A673 (cell line): Measurements from ENCODE around the gene BPTF. TPM values are rescaled to one million over a fixed set of nuclear protein-coding genes. Genes with fewer than 3 reads are reported as not detected.
"Not testable (repeated sequence)": the region's sequence is repeated elsewhere in the genome, so short reads cannot be mapped to it uniquely, and the experiment has no call there.

ENCODE experiments used
- BruUV-seq: library from RNA; stranded (reverse); fragments of 400-500 nt; replicated peaks from 2 replicates; lab custom pipeline; 2021; lab: Mats Ljungman, UMichigan
- CTCF ChIA-PET: fragments of 300-600 bp; sonication (Branson Sonifier 250); formaldehyde crosslinking; loops from one replicate; lab custom pipeline; 2022; ENCODE audit warnings: antibody characterized with exemption; lab: Charles Lee
- POLR2A ChIA-PET: fragments of 300-600 bp; sonication (Branson Sonifier 250); formaldehyde crosslinking; loops from one replicate; lab custom pipeline; 2022; ENCODE audit warnings: antibody characterized with exemption; ENCODE audit not compliant: low non-redundant PET; lab: Charles Lee
- DNase-seq: peaks from one replicate; pipeline ENCODE4 v3.0.0-alpha.2; 2015; ENCODE audit warnings: low spot score
- H3K27ac ChIP-seq: fragments of 200-600 bp; sonication (generic); 2 replicates; pipeline ENCODE4 v1.5.1; 2016; ENCODE audit warnings: mixed run types, low read depth, mild to moderate bottlenecking, mixed read lengths, antibody characterized with exemption, low read length; ENCODE audit not compliant: poor library complexity, severe bottlenecking
- H3K27me3 ChIP-seq: fragments of 200-600 bp; sonication (generic); replicated peaks from 2 replicates; pipeline ENCODE4 v1.6.1; 2017; ENCODE audit warnings: mixed run types, low read depth, mild to moderate bottlenecking, mixed read lengths, antibody characterized with exemption, low read length; ENCODE audit not compliant: insufficient read depth, poor library complexity
- H3K36me3 ChIP-seq: fragments of 200-600 bp; sonication (generic); 2 replicates; pipeline ENCODE4 v1.6.1; 2016; ENCODE audit warnings: mixed run types, mild to moderate bottlenecking, mixed read lengths, antibody characterized with exemption, low read length; ENCODE audit not compliant: insufficient read depth, poor library complexity, severe bottlenecking
- H3K4me1 ChIP-seq: fragments of 200-600 bp; sonication (generic); 2 replicates; pipeline ENCODE4 v1.6.1; 2017; ENCODE audit warnings: mixed run types, mild to moderate bottlenecking, mixed read lengths, antibody characterized with exemption, low read length; ENCODE audit not compliant: insufficient read depth, poor library complexity, severe bottlenecking
- H3K4me3 ChIP-seq: fragments of 200-600 bp; sonication (generic); 2 replicates; pipeline ENCODE4 v1.5.1; 2016; ENCODE audit warnings: low read depth, mixed run types, mild to moderate bottlenecking, mixed read lengths, low read length; ENCODE audit not compliant: poor library complexity, severe bottlenecking
- H3K9me3 ChIP-seq: fragments of 200-600 bp; sonication (generic); 2 replicates; pipeline ENCODE4 v1.6.1; 2016; ENCODE audit warnings: mixed run types, low read depth, mild to moderate bottlenecking, mixed read lengths, antibody characterized with exemption, low read length; ENCODE audit not compliant: poor library complexity, severe bottlenecking
- EZH2 ChIP-seq: fragments of 200-600 bp; sonication (generic); IDR thresholded peaks from 2 replicates; pipeline ENCODE4 v1.6.1; 2017; ENCODE audit warnings: borderline replicate concordance, low read depth, mild to moderate bottlenecking, mixed read lengths, antibody characterized with exemption, low read length; ENCODE audit not compliant: poor library complexity, severe bottlenecking
- intact Hi-C: fragments of 100-400 bp; cut with micrococcal nuclease; formaldehyde crosslinking; loops from one replicate; pipeline ENCODE4 v1.10.0; 2022; ENCODE audit not compliant: unreplicated experiment
- total RNA-seq: library from RNA; stranded (reverse); gene quantifications from 2 replicates; pipeline ENCODE4 v1.2.3, GENCODE V29; 2021
- TF ChIP-seq, protein P1 (sequence below): fragments of 300-800, 200-600 bp; sonication (generic); conservative IDR thresholded peaks from 2 replicates; pipeline ENCODE4 v1.5.1; 2017; ENCODE audit warnings: low read depth, mild to moderate bottlenecking, antibody characterized with exemption, low read length, moderate library complexity, mixed read lengths

The BPTF gene
- total RNA-seq, 1 experiment from 2014 or later: 108 TPM

- TF ChIP-seq EZH2: no peak
- TF ChIP-seq, protein P1, sequence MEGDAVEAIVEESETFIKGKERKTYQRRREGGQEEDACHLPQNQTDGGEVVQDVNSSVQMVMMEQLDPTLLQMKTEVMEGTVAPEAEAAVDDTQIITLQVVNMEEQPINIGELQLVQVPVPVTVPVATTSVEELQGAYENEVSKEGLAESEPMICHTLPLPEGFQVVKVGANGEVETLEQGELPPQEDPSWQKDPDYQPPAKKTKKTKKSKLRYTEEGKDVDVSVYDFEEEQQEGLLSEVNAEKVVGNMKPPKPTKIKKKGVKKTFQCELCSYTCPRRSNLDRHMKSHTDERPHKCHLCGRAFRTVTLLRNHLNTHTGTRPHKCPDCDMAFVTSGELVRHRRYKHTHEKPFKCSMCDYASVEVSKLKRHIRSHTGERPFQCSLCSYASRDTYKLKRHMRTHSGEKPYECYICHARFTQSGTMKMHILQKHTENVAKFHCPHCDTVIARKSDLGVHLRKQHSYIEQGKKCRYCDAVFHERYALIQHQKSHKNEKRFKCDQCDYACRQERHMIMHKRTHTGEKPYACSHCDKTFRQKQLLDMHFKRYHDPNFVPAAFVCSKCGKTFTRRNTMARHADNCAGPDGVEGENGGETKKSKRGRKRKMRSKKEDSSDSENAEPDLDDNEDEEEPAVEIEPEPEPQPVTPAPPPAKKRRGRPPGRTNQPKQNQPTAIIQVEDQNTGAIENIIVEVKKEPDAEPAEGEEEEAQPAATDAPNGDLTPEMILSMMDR: no peak
- no TSS peak for BruUV-seq
- intact Hi-C loops: no loop called here
- Histone ChIP-seq H3K4me1 (peaks cover 8% of the 10 kb centered on the region), H3K27me3 (no peaks in the 10 kb centered on the region), H3K4me3 (no peak overlapping the region), H3K9me3 (no peaks in the 10 kb centered on the region), H3K36me3 (peaks cover 10% of the 10 kb centered on the region), H3K27ac (no peak overlapping the region)
- POLR2A ChIA-PET: no interaction called here
- DNase-seq: peak; percentile 33
- CTCF ChIA-PET: interaction anchor here (1.2 kb wide), 1 partner anchor 16 kb away, joined by 4 read pairs; no protein-coding TSS in a partner anchor
These were observed 149.3 kb downstream of the BPTF start for GRCh38 chr17:67974598-67975066.

DNA sequence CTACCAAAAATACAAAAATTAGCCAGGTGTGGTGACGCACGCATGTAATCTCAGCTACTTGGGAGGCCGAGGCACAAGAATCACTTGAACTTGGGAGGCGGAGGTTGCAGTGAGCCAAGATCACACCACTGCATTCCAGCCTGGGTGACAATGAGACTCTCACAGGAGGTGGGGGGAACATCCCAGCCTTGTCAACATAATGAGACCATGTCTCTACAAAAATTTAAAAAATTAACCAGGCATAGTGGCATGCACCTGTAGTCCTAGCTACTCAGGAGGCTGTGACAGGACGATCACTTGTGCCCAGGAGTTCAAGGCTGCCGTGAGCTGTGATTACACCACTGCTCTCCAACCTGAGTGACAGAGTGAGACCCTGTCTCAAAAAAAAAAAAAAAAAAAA is 151.0 kb downstream of the BPTF start:
- H3K9me3 ChIP-seq, CTCF ChIA-PET, POLR2A ChIA-PET, H3K36me3 ChIP-seq, BruUV-seq, DNase-seq, H3K27ac ChIP-seq, H3K4me1 ChIP-seq, H3K4me3 ChIP-seq, intact Hi-C loops, H3K27me3 ChIP-seq: not testable (repeated sequence)

- TF ChIP-seq, protein P1: no peak
- no peak for TF ChIP-seq EZH2
- intact Hi-C loops: no loop called here
These were observed 155.2 kb downstream of the BPTF start for GRCh38 chr17:67980456-67980855.

GRCh38 chr17:67980883-67981282 is 155.6 kb downstream of the BPTF start:
- BruUV-seq, CTCF ChIA-PET, H3K4me1 ChIP-seq, DNase-seq, H3K9me3 ChIP-seq, POLR2A ChIA-PET, H3K36me3 ChIP-seq, H3K27me3 ChIP-seq, intact Hi-C loops, H3K27ac ChIP-seq, H3K4me3 ChIP-seq: not testable (repeated sequence)

More at GRCh38 chr17:67980456-67980855, 155.2 kb downstream of the BPTF start:
- Histone ChIP-seq H3K9me3 (no peaks in the 10 kb centered on the region), H3K27ac (no peak overlapping the region), H3K27me3 (no peaks in the 10 kb centered on the region), H3K4me3 (no peak overlapping the region), H3K4me1 (no peaks in the 10 kb centered on the region), H3K36me3 (peaks cover 10% of the 10 kb centered on the region)
- DNase-seq: no peak
- POLR2A ChIA-PET: no interaction called here
- no TSS peak for BruUV-seq
- CTCF ChIA-PET: no interaction called here
